Ishikawa (cell line): Measurements from ENCODE around the gene TOR1B.

ENCODE experiments used
- CEBPB ChIP-seq: IDR thresholded peaks from 2 replicates; pipeline ENCODE4 v1.6.1; 2012
- CREB1 ChIP-seq: IDR thresholded peaks from 2 replicates; pipeline ENCODE4 v1.6.1; 2012; ENCODE audit warnings: low read depth
- EGR1 ChIP-seq: IDR thresholded peaks from 2 replicates; pipeline ENCODE4 v1.6.1; 2012
- EP300 ChIP-seq: IDR thresholded peaks from 2 replicates; pipeline ENCODE4 v1.6.1; 2012; ENCODE audit warnings: borderline replicate concordance
- FOXM1 ChIP-seq: IDR thresholded peaks from 2 replicates; pipeline ENCODE4 v1.6.1; 2012; ENCODE audit warnings: low read depth, borderline replicate concordance
- MAX ChIP-seq: IDR thresholded peaks from 2 replicates; pipeline ENCODE4 v1.6.1; 2012
- NFIC ChIP-seq: IDR thresholded peaks from 2 replicates; pipeline ENCODE4 v1.6.1; 2012
- RAD21 ChIP-seq: IDR thresholded peaks from 2 replicates; pipeline ENCODE4 v1.6.1; 2012; ENCODE audit warnings: low read depth
- REST ChIP-seq: IDR thresholded peaks from 2 replicates; pipeline ENCODE4 v1.6.1; 2012; ENCODE audit warnings: low read depth, mild to moderate bottlenecking
- TAF1 ChIP-seq: IDR thresholded peaks from 2 replicates; pipeline ENCODE4 v1.6.1; 2012; ENCODE audit warnings: low read depth, mild to moderate bottlenecking
- TCF12 ChIP-seq: IDR thresholded peaks from 2 replicates; pipeline ENCODE4 v1.6.1; 2012; ENCODE audit warnings: low read depth
- TEAD4 ChIP-seq: IDR thresholded peaks from 2 replicates; pipeline ENCODE4 v1.6.1; 2012
- USF1 ChIP-seq: IDR thresholded peaks from 2 replicates; pipeline ENCODE4 v1.6.1; 2012
- YY1 ChIP-seq: IDR thresholded peaks from 2 replicates; pipeline ENCODE4 v1.6.1; 2012; ENCODE audit warnings: low read depth
- ZBTB7A ChIP-seq: IDR thresholded peaks from 2 replicates; pipeline ENCODE4 v1.6.1; 2012; ENCODE audit warnings: low read depth

Gene TOR1B

GRCh38 chr9:129810788-129811187 is 7.8 kb downstream of the TOR1B start:
- no peak for TF ChIP-seq REST
- no peak for TF ChIP-seq CREB1
- no peak for TF ChIP-seq USF1
- no peak for TF ChIP-seq YY1
- TF ChIP-seq ZBTB7A: no peak
- no peak for TF ChIP-seq FOXM1
- TF ChIP-seq NFIC: no peak
- TF ChIP-seq EP300: no peak

- TF ChIP-seq YY1 (no peak), MAX (no peak), TCF12 (no peak), EGR1 (no peak), NFIC (no peak), RAD21 (no peak), CREB1 (no peak), CEBPB (no peak), REST (no peak), FOXM1 (no peak), ZBTB7A (no peak), TAF1 (no peak)
Measured at GRCh38 chr9:129811967-129812363, 9.0 kb downstream of the TOR1B start.

GRCh38 chr9:129812385-129812784 is 9.4 kb downstream of the TOR1B start:
- TF ChIP-seq ZBTB7A (no peak), TEAD4 (no peak), EP300 (no peak), CREB1 (no peak), TCF12 (no peak), EGR1 (no peak), MAX (no peak), FOXM1 (no peak), RAD21 (no peak), CEBPB (no peak), TAF1 (no peak), USF1 (no peak)

GRCh38 chr9:129813661-129814060 is 10.7 kb downstream of the TOR1B start:
- no peak for TF ChIP-seq MAX
- TF ChIP-seq REST: no peak

GRCh38 chr9:129814432-129815223 is 11.6 kb downstream of the TOR1B start:
- no peak for TF ChIP-seq USF1
- TF ChIP-seq FOXM1: no peak
- TF ChIP-seq EGR1: no peak
- TF ChIP-seq CREB1: no peak
- no peak for TF ChIP-seq TEAD4
- no peak for TF ChIP-seq TAF1
- no peak for TF ChIP-seq RAD21
- TF ChIP-seq REST: no peak
- TF ChIP-seq MAX: no peak
- TF ChIP-seq NFIC: no peak
- no peak for TF ChIP-seq EP300
